Testis (tissue), 3 donors: Measurements from ENCODE around the gene GMDS. TPM values are rescaled to one million over a fixed set of nuclear protein-coding genes. Genes with fewer than 3 reads are reported as not detected.

ENCODE experiments used
- DNase-seq: peaks from one replicate; pipeline ENCODE4 v3.0.0-alpha.2; 2019
- H3K27ac ChIP-seq, 2 donors: fragments of 200-600 bp; sonication (generic); one replicate each; pipeline ENCODE4 v1.5.1; 2019
- H3K27me3 ChIP-seq: fragments of 200-600 bp; sonication (generic); one replicate; pipeline ENCODE4 v1.5.1; 2019
- H3K36me3 ChIP-seq: fragments of 200-600 bp; sonication (generic); one replicate; pipeline ENCODE4 v1.5.1; 2017; ENCODE audit warnings: low read depth; ENCODE audit errors: missing control alignments
- H3K4me1 ChIP-seq: fragments of 200-600 bp; sonication (generic); one replicate; pipeline ENCODE4 v1.5.1; 2019
- H3K4me3 ChIP-seq, 2 donors: fragments of 200-600 bp; sonication (generic); one replicate each; pipeline ENCODE4 v1.5.1; 2017 to 2019
- H3K9me3 ChIP-seq: fragments of 200-600 bp; sonication (generic); one replicate; pipeline ENCODE4 v1.5.1; 2017
- POLR2A ChIP-seq: fragments of 450-650 bp; IDR thresholded peaks from one replicate; pipeline ENCODE4 v1.6.1; 2017; ENCODE audit warnings: antibody characterized with exemption, mild to moderate bottlenecking, moderate library complexity
- WGBS, 2 donors: methylation state at CpG; one replicate each; pipeline ENCODE4 v1.1.5; 2018; 5-methylcytosine and 5-hydroxymethylcytosine counted together
- intact Hi-C: fragments of 100-400 bp; cut with DNase I; formaldehyde crosslinking; loops from one replicate; pipeline ENCODE4 v1.15.1; 2023; ENCODE audit warnings: low total_unique reads
- polyA plus RNA-seq: library from polyadenylated mRNA; stranded (reverse); fragments of 350-450 nt; fragmentation: Illumina TruSeq; extraction: RNeasy Lipid Tissue Mini Kit (QIAGEN cat#74804); gene quantifications from one replicate; pipeline ENCODE4 v1.2.3, GENCODE V29; 2014; ENCODE audit warnings: low read depth, low replicate concordance; ENCODE audit not compliant: insufficient read depth
- total RNA-seq, 2 donors: library from RNA; depleted of rRNA; stranded (reverse); fragments of >200 nt; gene quantifications; one replicate each; pipeline ENCODE4 v1.2.3, GENCODE V29; 2016
- TF ChIP-seq, protein P1 (sequence below), 3 experiments: fragments of 450-650 bp in 2 of 3; fragments of 200-600 bp in 1 of 3; sonication (generic) in 1 of 3; IDR thresholded peaks; one replicate each; pipeline ENCODE4 v1.5.1; 2016 to 2019; ENCODE audit warnings: antibody characterized with exemption in 3 of 3, mild to moderate bottlenecking in 2 of 3, moderate library complexity in 1 of 3

The GMDS gene
- total and polyA plus RNA-seq, 3 donors from 2014 or later = 19.6 to 31.1 (median 22.2) TPM

GRCh38 chr6:1608222-1609040, 637.0 kb downstream of the GMDS start:
- H3K4me1 ChIP-seq = peaks cover 7% of the 10 kb centered on the region
- 22 to 35% methylated on average over 45 to 57 of the region's 59 CpGs for WGBS, 2 donors
- no peak for DNase-seq
- no peaks in the 10 kb centered on the region for H3K27me3 ChIP-seq
- H3K9me3 ChIP-seq = no peaks in the 10 kb centered on the region
- peak overlapping the region; percentile 64 to 73 for H3K4me3 ChIP-seq
- peak overlapping the region in 1 of 2 donors; percentile 87 for H3K27ac ChIP-seq
- H3K36me3 ChIP-seq = no peaks in the 10 kb centered on the region
- TF ChIP-seq, protein P1, sequence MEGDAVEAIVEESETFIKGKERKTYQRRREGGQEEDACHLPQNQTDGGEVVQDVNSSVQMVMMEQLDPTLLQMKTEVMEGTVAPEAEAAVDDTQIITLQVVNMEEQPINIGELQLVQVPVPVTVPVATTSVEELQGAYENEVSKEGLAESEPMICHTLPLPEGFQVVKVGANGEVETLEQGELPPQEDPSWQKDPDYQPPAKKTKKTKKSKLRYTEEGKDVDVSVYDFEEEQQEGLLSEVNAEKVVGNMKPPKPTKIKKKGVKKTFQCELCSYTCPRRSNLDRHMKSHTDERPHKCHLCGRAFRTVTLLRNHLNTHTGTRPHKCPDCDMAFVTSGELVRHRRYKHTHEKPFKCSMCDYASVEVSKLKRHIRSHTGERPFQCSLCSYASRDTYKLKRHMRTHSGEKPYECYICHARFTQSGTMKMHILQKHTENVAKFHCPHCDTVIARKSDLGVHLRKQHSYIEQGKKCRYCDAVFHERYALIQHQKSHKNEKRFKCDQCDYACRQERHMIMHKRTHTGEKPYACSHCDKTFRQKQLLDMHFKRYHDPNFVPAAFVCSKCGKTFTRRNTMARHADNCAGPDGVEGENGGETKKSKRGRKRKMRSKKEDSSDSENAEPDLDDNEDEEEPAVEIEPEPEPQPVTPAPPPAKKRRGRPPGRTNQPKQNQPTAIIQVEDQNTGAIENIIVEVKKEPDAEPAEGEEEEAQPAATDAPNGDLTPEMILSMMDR (IDR thresholded peaks at IDR 0.05) = no peak
- TF ChIP-seq POLR2A = no peak
- intact Hi-C loops = loop anchor here (5.0 kb wide), 1 partner anchor 494 kb away; no protein-coding TSS in a partner anchor

DNA sequence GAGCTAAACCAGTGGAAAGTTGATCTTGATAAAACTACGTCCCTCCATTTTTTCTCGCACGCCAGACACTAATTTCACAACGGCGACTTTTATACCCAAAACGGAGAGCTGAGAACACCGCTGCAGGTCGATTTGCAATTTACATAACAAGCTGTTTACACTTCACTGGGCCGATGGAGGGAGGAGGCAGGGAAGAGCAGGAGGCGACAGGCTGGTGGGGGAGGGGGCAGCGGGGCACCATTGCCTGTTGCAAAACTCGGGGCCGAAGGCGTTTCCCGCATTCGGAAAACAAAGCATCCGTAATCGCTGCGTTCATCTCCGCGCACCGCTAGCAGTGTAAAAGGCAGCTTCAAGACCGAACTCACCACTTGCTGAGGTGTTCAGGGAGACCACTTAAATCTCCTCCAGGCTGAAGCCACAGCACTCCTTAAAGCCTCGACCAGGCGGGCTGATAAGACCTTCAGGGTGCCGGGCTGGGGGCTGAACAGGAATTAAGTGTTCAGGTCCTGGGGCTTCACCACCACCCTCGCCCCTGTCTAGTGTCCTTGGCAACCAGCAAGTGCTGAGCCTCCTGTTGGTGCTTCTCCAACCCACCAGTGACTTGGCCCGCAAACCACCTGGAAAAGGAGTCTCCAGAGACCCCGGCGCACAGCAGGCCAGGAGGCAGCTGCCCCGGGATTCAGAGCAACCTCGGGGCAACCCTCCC, 637.7 kb downstream of the GMDS start:
- peaks cover 7% of the 10 kb centered on the region for H3K4me1 ChIP-seq
- H3K36me3 ChIP-seq = no peaks in the 10 kb centered on the region
- H3K4me3 ChIP-seq = no peak overlapping the region
- no peaks in the 10 kb centered on the region for H3K27me3 ChIP-seq
- WGBS, 2 donors = 51 to 57% methylated on average over 25 to 32 of the region's 32 CpGs
- no peak for DNase-seq
- TF ChIP-seq, protein P1 (IDR thresholded peaks at IDR 0.05) = no peak
- no peak for TF ChIP-seq POLR2A
- intact Hi-C loops = loop anchor here (5.0 kb wide), 1 partner anchor 495 kb away; no protein-coding TSS in a partner anchor
- H3K27ac ChIP-seq = no peak overlapping the region
- no peaks in the 10 kb centered on the region for H3K9me3 ChIP-seq

- DNase-seq = no peak
- Histone ChIP-seq H3K36me3 (no peaks in the 10 kb centered on the region), H3K9me3 (no peaks in the 10 kb centered on the region), H3K4me1 (peaks cover 7% of the 10 kb centered on the region), H3K27ac (no peak overlapping the region), H3K27me3 (no peaks in the 10 kb centered on the region), H3K4me3 (no peak overlapping the region)
- intact Hi-C loops = loop anchor here (5.0 kb wide), 1 partner anchor 495 kb away; no protein-coding TSS in a partner anchor
- 54 to 57% methylated on average over 22 of the region's 22 CpGs for WGBS, 2 donors
- no peak for TF ChIP-seq POLR2A
- TF ChIP-seq, protein P1 (IDR thresholded peaks at IDR 0.05) = no peak
Measured at GRCh38 chr6:1606780-1607515, 638.5 kb downstream of the GMDS start.

- peaks cover 7% of the 10 kb centered on the region for H3K4me1 ChIP-seq
- H3K36me3 ChIP-seq = no peaks in the 10 kb centered on the region
- H3K27me3 ChIP-seq = no peaks in the 10 kb centered on the region
- no peaks in the 10 kb centered on the region for H3K9me3 ChIP-seq
- intact Hi-C loops = loop anchor here (5.0 kb wide), 1 partner anchor 496 kb away; no protein-coding TSS in a partner anchor
- no peak overlapping the region for H3K4me3 ChIP-seq
- DNase-seq = no peak
- TF ChIP-seq, protein P1 (IDR thresholded peaks at IDR 0.05) = no peak
- TF ChIP-seq POLR2A = no peak
- 40 to 43% methylated on average over 26 of the region's 26 CpGs for WGBS, 2 donors
- H3K27ac ChIP-seq = no peak overlapping the region
Measured at GRCh38 chr6:1605893-1606779, 639.3 kb downstream of the GMDS start.
